H9 (cell line): ENCODE results near the gene RBFOX1. TPM values are rescaled to one million over a fixed set of nuclear protein-coding genes. Genes with fewer than 3 reads are reported as not detected.

Experiments
- DNase-seq: peaks from one replicate; pipeline ENCODE4 v3.0.0-alpha.2; 2017
- H2AFZ ChIP-seq: one replicate; pipeline ENCODE4 v1.6.1; 2013; ENCODE audit warnings: mild to moderate bottlenecking, low read length, control low read depth, moderate library complexity
- H2AK5ac ChIP-seq: 2 replicates; pipeline ENCODE4 v1.6.1; 2013; ENCODE audit warnings: low read length, control low read depth, mixed read lengths; ENCODE audit not compliant: insufficient read length
- H2BK120ac ChIP-seq: one replicate; pipeline ENCODE4 v1.6.1; 2013; ENCODE audit warnings: low read depth, mild to moderate bottlenecking, low read length, control low read depth, inconsistent platforms; ENCODE audit not compliant: poor library complexity, severe bottlenecking
- H2BK12ac ChIP-seq: 2 replicates; pipeline ENCODE4 v1.6.1; 2013; ENCODE audit warnings: low read length, control low read depth, mixed read lengths, low read depth; ENCODE audit not compliant: insufficient read length
- H2BK15ac ChIP-seq: 2 replicates; pipeline ENCODE4 v1.6.1; 2013; ENCODE audit warnings: low read depth, low read length, control low read depth
- H2BK20ac ChIP-seq: one replicate; pipeline ENCODE4 v1.6.1; 2013; ENCODE audit warnings: low read depth, mild to moderate bottlenecking, low read length, control low read depth, inconsistent platforms; ENCODE audit not compliant: poor library complexity, severe bottlenecking
- H2BK5ac ChIP-seq: 2 replicates; pipeline ENCODE4 v1.6.1; 2013; ENCODE audit warnings: low read length, control low read depth, mixed read lengths; ENCODE audit not compliant: insufficient read length
- H3K14ac ChIP-seq: 2 replicates; pipeline ENCODE4 v1.6.1; 2013; ENCODE audit warnings: low read length, control low read depth; ENCODE audit not compliant: insufficient read depth
- H3K18ac ChIP-seq: 2 replicates; pipeline ENCODE4 v1.6.1; 2013; ENCODE audit warnings: low read depth, mild to moderate bottlenecking, mixed read lengths, low read length, control low read depth; ENCODE audit not compliant: insufficient read length
- H3K23ac ChIP-seq: 2 replicates; pipeline ENCODE4 v1.6.1; 2013; ENCODE audit warnings: low read length, control low read depth, mixed read lengths, low read depth; ENCODE audit not compliant: insufficient read length
- H3K23me2 ChIP-seq: 2 replicates; pipeline ENCODE4 v1.6.1; 2013; ENCODE audit warnings: low read depth, mild to moderate bottlenecking, mixed read lengths, low read length, control low read depth; ENCODE audit not compliant: insufficient read length, poor library complexity, severe bottlenecking
- H3K27ac ChIP-seq: 2 replicates; pipeline ENCODE4 v1.5.1; 2013; ENCODE audit warnings: low read length, control low read depth, mixed read lengths, low read depth; ENCODE audit not compliant: insufficient read length
- H3K27me3 ChIP-seq: 2 replicates; pipeline ENCODE4 v1.6.1; 2013; ENCODE audit warnings: low read length, control low read depth, inconsistent platforms; ENCODE audit not compliant: insufficient read depth
- H3K4ac ChIP-seq: 2 replicates; pipeline ENCODE4 v1.6.1; 2013; ENCODE audit warnings: low read depth, mild to moderate bottlenecking, control low read depth, inconsistent platforms, low read length, moderate library complexity
- H3K4me1 ChIP-seq: 2 replicates; pipeline ENCODE4 v1.6.1; 2013; ENCODE audit warnings: low read length, control low read depth, inconsistent platforms; ENCODE audit not compliant: insufficient read depth
- H3K4me2 ChIP-seq: 2 replicates; pipeline ENCODE4 v1.6.1; 2013; ENCODE audit warnings: low read length, control low read depth, mixed read lengths; ENCODE audit not compliant: insufficient read length, insufficient read depth
- H3K56ac ChIP-seq: 2 replicates; pipeline ENCODE4 v1.6.1; 2013; ENCODE audit warnings: low read depth, mild to moderate bottlenecking, mixed read lengths, low read length, control low read depth; ENCODE audit not compliant: insufficient read length
- H3K79me1 ChIP-seq: 2 replicates; pipeline ENCODE4 v1.6.1; 2013; ENCODE audit warnings: low read depth, mild to moderate bottlenecking, moderate library complexity, low read length, control low read depth, inconsistent platforms; ENCODE audit not compliant: insufficient read depth, poor library complexity, severe bottlenecking
- H3K79me2 ChIP-seq: 2 replicates; pipeline ENCODE4 v1.6.1; 2013; ENCODE audit warnings: low read length, control low read depth, inconsistent platforms; ENCODE audit not compliant: insufficient read depth
- H3K9ac ChIP-seq: 2 replicates; pipeline ENCODE4 v1.6.1; 2013; ENCODE audit warnings: low read length, control low read depth, mixed read lengths; ENCODE audit not compliant: insufficient read length; ENCODE audit errors: extremely low read depth
- H3K9me3 ChIP-seq: one replicate; pipeline ENCODE4 v1.6.1; 2013; ENCODE audit warnings: low read depth, low read length, inconsistent platforms; ENCODE audit not compliant: control insufficient read depth
- H3T11ph ChIP-seq: one replicate; pipeline ENCODE4 v1.6.1; 2013; ENCODE audit warnings: mild to moderate bottlenecking, low read length, control low read depth, inconsistent platforms
- H4K20me1 ChIP-seq: one replicate; pipeline ENCODE4 v1.6.1; 2013; ENCODE audit not compliant: control insufficient read depth, insufficient read length, insufficient read depth
- H4K5ac ChIP-seq: 2 replicates; pipeline ENCODE4 v1.6.1; 2013; ENCODE audit warnings: low read depth, mild to moderate bottlenecking, mixed read lengths, low read length, control low read depth; ENCODE audit not compliant: insufficient read length
- H4K8ac ChIP-seq: replicated peaks from 2 replicates; pipeline ENCODE4 v1.6.1; 2013; ENCODE audit warnings: low read length, control low read depth, mixed read lengths, low read depth; ENCODE audit not compliant: insufficient read length
- H4K91ac ChIP-seq: 2 replicates; pipeline ENCODE4 v1.6.1; 2013; ENCODE audit warnings: low read depth, mild to moderate bottlenecking, moderate library complexity, mixed read lengths, low read length, control low read depth; ENCODE audit not compliant: insufficient read length
- H3K27ac Mint-ChIP-seq, 3 experiments: 2 replicates in 2 of 3; 3 replicates in 1 of 3; pipeline ENCODE4 v1.8.0; 2020 to 2021; ENCODE audit warnings: mixed read lengths in 3 of 3, mild to moderate bottlenecking in 1 of 3, moderate library complexity in 1 of 3
- H3K27me3 Mint-ChIP-seq: 2 replicates; pipeline ENCODE4 v1.8.0; 2021; ENCODE audit warnings: low read depth, mild to moderate bottlenecking, moderate library complexity, mixed read lengths
- H3K36me3 Mint-ChIP-seq, 3 experiments: 2 replicates in 2 of 3; 3 replicates in 1 of 3; pipeline ENCODE4 v1.8.0; 2020 to 2021; ENCODE audit warnings: low read depth in 3 of 3, mixed read lengths in 3 of 3; ENCODE audit not compliant: insufficient read depth in 1 of 3
- H3K4me1 Mint-ChIP-seq, 2 experiments: 2 replicates each; pipeline ENCODE4 v1.8.0; 2020; ENCODE audit warnings: mixed read lengths in 2 of 2
- H3K4me3 Mint-ChIP-seq, 2 experiments: 2 replicates in 1 of 2; 3 replicates in 1 of 2; pipeline ENCODE4 v1.8.0; 2020 to 2021; ENCODE audit warnings: mild to moderate bottlenecking in 2 of 2, mixed read lengths in 2 of 2, moderate library complexity in 1 of 2
- H3K9me3 Mint-ChIP-seq, 2 experiments: 2 replicates in 1 of 2; 3 replicates in 1 of 2; pipeline ENCODE4 v1.8.0; 2020; ENCODE audit warnings: mild to moderate bottlenecking in 2 of 2, mixed read lengths in 2 of 2, moderate library complexity in 1 of 2
- CTCF ChIP-seq: fragments of 200-600 bp; sonication (generic); conservative IDR thresholded peaks from 3 replicates; pipeline ENCODE4 v1.8.0; 2021; ENCODE audit warnings: antibody characterized with exemption, mild to moderate bottlenecking
- WGBS: extraction: QIAGEN DNeasy Blood & Tissue Kit; methylation state at CpG from one replicate; pipeline ENCODE4 v1.1.7; 2013; ENCODE audit warnings: missing lambda C conversion rate, low lambda C conversion rate, mixed read lengths; ENCODE audit not compliant: insufficient read length; ENCODE audit errors: extremely low coverage; 5-methylcytosine and 5-hydroxymethylcytosine counted together
- total RNA-seq: library from RNA; stranded (reverse); gene quantifications from 2 replicates; pipeline ENCODE4 v1.2.1, GENCODE V29; 2021

The RBFOX1 gene
- total RNA-seq, 1 experiment from 2014 or later: 2.0 TPM

GRCh38 chr16:7284780-7285179 lies 47.9 kb upstream of the RBFOX1 start:
- no peak overlapping the region for H3K27ac Mint-ChIP-seq
- Histone ChIP-seq H3K4me1 (no peaks in the 10 kb centered on the region), H3K23me2 (no peaks in the 10 kb centered on the region), H3K18ac (no peak overlapping the region), H3T11ph (no peak overlapping the region), H3K79me2 (no peaks in the 10 kb centered on the region), H3K27ac (no peak overlapping the region), H3K23ac (no peak overlapping the region), H3K4me2 (no peak overlapping the region), H3K56ac (no peak overlapping the region), H2BK20ac (no peak overlapping the region), H4K20me1 (no peaks in the 10 kb centered on the region), H2BK12ac (no peak overlapping the region), H4K8ac (no peak overlapping the region), H2AFZ (no peak overlapping the region), H3K27me3 (no peaks in the 10 kb centered on the region), H3K9ac (no peak overlapping the region), H3K14ac (no peak overlapping the region), H3K79me1 (no peaks in the 10 kb centered on the region), H4K5ac (no peak overlapping the region), H2BK120ac (no peak overlapping the region), H3K9me3 (no peaks in the 10 kb centered on the region), H4K91ac (no peak overlapping the region), H2BK5ac (no peak overlapping the region), H3K4ac (no peak overlapping the region), H2AK5ac (no peak overlapping the region), H2BK15ac (no peak overlapping the region)
- no peak overlapping the region for H3K4me3 Mint-ChIP-seq
- no peak for TF ChIP-seq CTCF
- no peaks in the 10 kb centered on the region for H3K4me1 Mint-ChIP-seq
- H3K9me3 Mint-ChIP-seq: peaks cover 11 to 13% of the 10 kb centered on the region in 2 experiments
- no peak for DNase-seq
- peaks cover 5% of the 10 kb centered on the region for H3K27me3 Mint-ChIP-seq
- peaks cover 4 to 7% (median 6%) of the 10 kb centered on the region in 3 experiments; a peak in 3 of 7 replicates for H3K36me3 Mint-ChIP-seq
- no CpG with 5 or more reads among the region's 4 CpGs for WGBS
